Tibial artery (tissue), 4 donors: ENCODE measurements around the gene RSPH1.

Source experiments
- DNase-seq, 2 donors: peaks; one replicate each; pipeline ENCODE4 v3.0.0-alpha.2; 2019
- H3K27ac ChIP-seq, 2 donors: fragments of 200-600 bp; sonication (generic) in 1 of 2; 1 replicate in 1 of 2; 2 replicates in 1 of 2; pipeline ENCODE4 v1.5.1; 2018 to 2019; ENCODE audit warnings: mild to moderate bottlenecking in 1 of 2
- H3K27me3 ChIP-seq, 2 donors: fragments of 200-600 bp; sonication (generic) in 1 of 2; one replicate each; pipeline versions ENCODE4 v1.5.1 to v1.6.0; 2016 to 2019
- H3K36me3 ChIP-seq, 3 donors: fragments of 200-600 bp; sonication (generic) in 2 of 3; one replicate each; pipeline ENCODE4 v1.5.1; 2016 to 2019; ENCODE audit warnings: mild to moderate bottlenecking in 2 of 3
- H3K4me1 ChIP-seq, 4 donors: fragments of 200-600 bp; sonication (generic) in 2 of 4; 1 replicate in 3 of 4; 2 replicates in 1 of 4; pipeline ENCODE4 v1.5.1; 2016 to 2019
- H3K4me3 ChIP-seq, 2 donors: fragments of 200-600 bp; sonication (generic) in 1 of 2; 1 replicate in 1 of 2; 2 replicates in 1 of 2; pipeline ENCODE4 v1.5.1; 2018 to 2019; ENCODE audit warnings: mild to moderate bottlenecking in 2 of 2
- H3K9me3 ChIP-seq, 3 donors: fragments of 200-600 bp; sonication (generic) in 1 of 3; one replicate each; pipeline ENCODE4 v1.5.1; 2016 to 2019
- intact Hi-C: fragments of 100-400 bp; cut with DNase I; formaldehyde crosslinking; loops from one replicate; pipeline ENCODE4 v1.15.0; 2023; ENCODE audit warnings: low total_unique reads
- TF ChIP-seq, protein P1 (sequence below), 2 experiments: fragments of 200-600 bp in 1 of 2; fragments of 450-650 bp in 1 of 2; IDR thresholded peaks; one replicate each; pipeline ENCODE4 v1.5.1; 2017 to 2019; ENCODE audit warnings: antibody characterized with exemption in 2 of 2, mild to moderate bottlenecking in 1 of 2, moderate library complexity in 1 of 2

RSPH1 gene

DNA sequence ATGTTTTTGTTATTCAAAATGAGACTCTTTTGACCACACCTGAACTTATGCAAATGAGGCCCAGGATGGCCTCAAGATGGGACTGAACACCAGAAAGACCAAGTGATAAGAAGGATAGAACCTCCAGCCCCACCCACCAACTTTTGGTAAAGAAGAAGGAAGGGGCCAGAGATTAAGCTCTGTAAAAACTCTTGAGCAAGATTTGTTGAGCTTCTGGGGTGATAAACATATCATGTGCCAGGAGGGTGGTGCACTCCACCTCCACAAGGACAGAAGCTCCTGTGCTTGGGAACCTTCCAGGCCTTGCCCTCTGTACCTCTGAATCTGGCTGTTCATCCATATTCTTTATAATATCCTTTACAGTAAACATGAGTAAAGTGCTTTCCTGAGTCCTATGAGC is 5.3 kb downstream of the RSPH1 start:
- Histone ChIP-seq H3K4me3 (no peak overlapping the region), H3K4me1 (peaks cover 0 to 5% (median 3%) of the 10 kb centered on the region in 4 donors), H3K36me3 (no peaks in the 10 kb centered on the region), H3K9me3 (no peaks in the 10 kb centered on the region), H3K27ac (no peak overlapping the region), H3K27me3 (peaks cover 0 to 18% of the 10 kb centered on the region in 2 donors)
- TF ChIP-seq, protein P1, sequence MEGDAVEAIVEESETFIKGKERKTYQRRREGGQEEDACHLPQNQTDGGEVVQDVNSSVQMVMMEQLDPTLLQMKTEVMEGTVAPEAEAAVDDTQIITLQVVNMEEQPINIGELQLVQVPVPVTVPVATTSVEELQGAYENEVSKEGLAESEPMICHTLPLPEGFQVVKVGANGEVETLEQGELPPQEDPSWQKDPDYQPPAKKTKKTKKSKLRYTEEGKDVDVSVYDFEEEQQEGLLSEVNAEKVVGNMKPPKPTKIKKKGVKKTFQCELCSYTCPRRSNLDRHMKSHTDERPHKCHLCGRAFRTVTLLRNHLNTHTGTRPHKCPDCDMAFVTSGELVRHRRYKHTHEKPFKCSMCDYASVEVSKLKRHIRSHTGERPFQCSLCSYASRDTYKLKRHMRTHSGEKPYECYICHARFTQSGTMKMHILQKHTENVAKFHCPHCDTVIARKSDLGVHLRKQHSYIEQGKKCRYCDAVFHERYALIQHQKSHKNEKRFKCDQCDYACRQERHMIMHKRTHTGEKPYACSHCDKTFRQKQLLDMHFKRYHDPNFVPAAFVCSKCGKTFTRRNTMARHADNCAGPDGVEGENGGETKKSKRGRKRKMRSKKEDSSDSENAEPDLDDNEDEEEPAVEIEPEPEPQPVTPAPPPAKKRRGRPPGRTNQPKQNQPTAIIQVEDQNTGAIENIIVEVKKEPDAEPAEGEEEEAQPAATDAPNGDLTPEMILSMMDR (IDR thresholded peaks at IDR 0.05) = no peak
- DNase-seq = no peak
- intact Hi-C loops = no loop called here

DNA sequence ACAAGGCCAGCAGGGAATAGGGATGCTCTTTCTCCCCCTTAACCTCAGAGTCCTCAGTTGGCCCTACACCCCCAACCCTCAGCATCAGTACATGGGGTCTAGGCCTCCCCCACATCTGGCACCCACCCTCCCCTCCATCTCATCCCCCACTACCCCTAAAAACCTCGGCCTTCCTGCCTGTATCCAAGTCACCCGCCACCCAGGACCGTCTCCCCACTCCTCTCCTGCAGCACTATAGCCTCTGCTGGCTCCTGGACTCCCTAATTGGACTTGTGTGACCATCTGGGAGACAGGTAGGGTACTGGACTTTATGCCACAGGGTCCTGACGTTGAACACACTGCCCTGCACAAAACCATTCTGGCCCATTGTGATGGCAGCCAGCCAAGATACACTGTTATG is 6.0 kb downstream of the RSPH1 start:
- Histone ChIP-seq H3K4me1 (no peaks in the 10 kb centered on the region), H3K27me3 (peaks cover 0 to 24% of the 10 kb centered on the region in 2 donors), H3K36me3 (no peaks in the 10 kb centered on the region), H3K27ac (no peak overlapping the region), H3K4me3 (no peak overlapping the region), H3K9me3 (no peaks in the 10 kb centered on the region)
- DNase-seq = no peak
- TF ChIP-seq, protein P1 (IDR thresholded peaks at IDR 0.05) = no peak
- intact Hi-C loops = no loop called here

DNA sequence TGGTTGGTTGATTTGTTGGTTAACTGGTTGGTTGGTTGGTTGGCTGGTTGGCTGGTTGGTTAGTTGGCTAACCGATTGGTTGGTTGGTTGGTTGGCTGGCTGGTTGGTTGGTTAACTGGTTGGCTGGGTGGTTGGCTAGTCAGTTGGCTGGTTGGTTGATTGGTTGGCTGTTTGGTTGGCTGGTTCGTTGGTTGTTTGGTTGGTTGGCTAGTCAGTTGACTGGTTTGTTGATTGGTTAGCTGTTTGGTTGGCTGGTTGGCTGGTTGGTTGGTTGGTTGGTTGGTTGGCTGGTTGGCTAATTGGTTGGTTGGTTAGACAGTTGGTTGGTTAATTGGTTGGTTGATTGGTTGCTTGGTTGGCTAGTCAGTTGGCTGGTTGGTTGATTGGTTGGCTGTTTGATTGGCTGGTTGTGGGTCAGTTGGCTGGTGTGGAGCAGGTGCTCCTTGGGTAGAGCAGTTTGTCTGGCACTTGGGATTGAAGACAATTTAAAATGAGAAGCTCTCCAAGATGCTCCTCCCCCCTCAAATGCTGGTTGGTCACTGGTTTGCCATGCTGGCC is 6.9 kb downstream of the RSPH1 start:
- Histone ChIP-seq H3K27ac (no peak overlapping the region), H3K27me3 (peaks cover 0 to 24% of the 10 kb centered on the region in 2 donors), H3K4me3 (no peak overlapping the region), H3K36me3 (no peaks in the 10 kb centered on the region), H3K4me1 (no peaks in the 10 kb centered on the region), H3K9me3 (no peaks in the 10 kb centered on the region)
- DNase-seq = no peak
- TF ChIP-seq, protein P1 (IDR thresholded peaks at IDR 0.05) = no peak
- intact Hi-C loops = no loop called here

DNA sequence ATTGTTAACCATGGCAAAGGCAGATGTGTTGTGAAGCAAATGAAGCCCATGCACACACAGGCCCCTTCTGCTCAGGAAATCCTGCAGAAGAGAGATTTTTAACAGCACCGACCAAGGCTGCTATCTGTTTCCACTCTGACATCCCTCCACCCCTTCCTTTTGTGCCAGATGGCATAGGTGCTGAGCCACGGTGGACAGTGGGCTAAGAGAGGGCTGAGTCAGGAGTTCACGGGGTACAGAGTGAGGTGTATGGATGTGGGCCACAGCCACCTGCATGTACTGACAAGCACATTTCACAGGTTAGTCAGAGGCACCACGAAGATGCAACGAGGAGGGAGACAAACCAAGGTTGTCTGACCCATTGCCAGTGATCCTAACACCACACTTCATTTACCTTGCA is 9.5 kb downstream of the RSPH1 start:
- intact Hi-C loops = no loop called here
- Histone ChIP-seq H3K36me3 (no peaks in the 10 kb centered on the region), H3K27me3 (peaks cover 0 to 24% of the 10 kb centered on the region in 2 donors), H3K4me1 (no peaks in the 10 kb centered on the region), H3K27ac (no peak overlapping the region), H3K9me3 (no peaks in the 10 kb centered on the region), H3K4me3 (no peak overlapping the region)
- DNase-seq = no peak
- TF ChIP-seq, protein P1 (IDR thresholded peaks at IDR 0.05) = no peak

DNA sequence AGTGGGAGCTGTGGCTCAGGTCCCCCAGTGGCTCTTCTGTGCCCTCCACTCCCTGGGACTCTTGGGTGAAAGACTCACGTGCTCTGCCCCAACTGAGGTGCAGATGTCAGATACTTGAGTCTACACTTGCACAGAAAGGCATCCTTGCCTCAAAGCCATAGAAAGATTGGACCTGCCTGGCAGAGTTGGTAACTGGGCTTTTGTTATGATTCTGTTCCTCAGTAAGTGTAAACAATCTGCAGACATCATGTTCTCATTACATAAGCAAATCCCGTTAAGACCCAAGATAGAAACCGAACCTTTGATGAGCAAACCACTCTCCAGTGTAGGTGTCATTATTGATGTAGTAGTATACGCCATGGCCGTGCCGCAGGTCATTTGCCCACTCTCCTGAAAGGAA is 10.0 kb downstream of the RSPH1 start:
- Histone ChIP-seq H3K36me3 (no peaks in the 10 kb centered on the region), H3K27me3 (peaks cover 0 to 24% of the 10 kb centered on the region in 2 donors), H3K4me1 (no peaks in the 10 kb centered on the region), H3K4me3 (no peak overlapping the region), H3K27ac (no peak overlapping the region), H3K9me3 (no peaks in the 10 kb centered on the region)
- intact Hi-C loops = no loop called here
- no peak for DNase-seq
- TF ChIP-seq, protein P1 (IDR thresholded peaks at IDR 0.05) = no peak

DNA sequence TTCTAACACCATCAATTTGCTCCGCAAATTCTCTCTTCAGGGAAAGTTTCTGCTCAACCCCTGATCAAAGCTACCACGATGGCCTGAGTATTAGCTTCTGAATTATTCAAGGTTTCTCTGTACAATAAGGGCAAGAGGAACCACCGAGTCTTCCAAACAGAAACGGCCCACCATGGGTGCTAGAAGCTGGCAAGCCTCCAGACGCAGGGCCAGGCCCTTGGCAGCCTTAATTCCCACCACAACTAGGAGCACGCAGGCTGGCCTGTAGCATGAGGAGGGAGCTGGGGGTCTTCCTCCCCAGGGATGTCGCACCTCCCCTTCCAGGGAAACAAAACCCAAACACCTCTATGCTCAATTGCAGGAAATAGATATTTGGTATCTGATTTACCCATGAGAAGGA is 11.1 kb downstream of the RSPH1 start:
- Histone ChIP-seq H3K27ac (no peak overlapping the region), H3K4me3 (no peak overlapping the region), H3K4me1 (no peaks in the 10 kb centered on the region), H3K27me3 (peaks cover 0 to 24% of the 10 kb centered on the region in 2 donors), H3K9me3 (no peaks in the 10 kb centered on the region), H3K36me3 (no peaks in the 10 kb centered on the region)
- intact Hi-C loops = no loop called here
- TF ChIP-seq, protein P1 (IDR thresholded peaks at IDR 0.05) = no peak
- no peak for DNase-seq
